C4-2B (cell line): ENCODE data around the gene PIPOX.

Experiments
- H3K27ac ChIP-seq: fragments of 450-650 bp; 2 replicates; pipeline ENCODE4 v1.5.1; 2017
- ZFX ChIP-seq: fragments of 450-650 bp; IDR thresholded peaks from 2 replicates; pipeline ENCODE4 v1.6.1; 2017
- TF ChIP-seq, protein P1 (sequence below): fragments of 450-650 bp; conservative IDR thresholded peaks from 2 replicates; pipeline ENCODE4 v1.5.1; 2017; ENCODE audit warnings: mild to moderate bottlenecking

The PIPOX gene

GRCh38 chr17:29076722-29077121, 33.8 kb downstream of the PIPOX start:
- no peak for TF ChIP-seq ZFX
- TF ChIP-seq, protein P1, sequence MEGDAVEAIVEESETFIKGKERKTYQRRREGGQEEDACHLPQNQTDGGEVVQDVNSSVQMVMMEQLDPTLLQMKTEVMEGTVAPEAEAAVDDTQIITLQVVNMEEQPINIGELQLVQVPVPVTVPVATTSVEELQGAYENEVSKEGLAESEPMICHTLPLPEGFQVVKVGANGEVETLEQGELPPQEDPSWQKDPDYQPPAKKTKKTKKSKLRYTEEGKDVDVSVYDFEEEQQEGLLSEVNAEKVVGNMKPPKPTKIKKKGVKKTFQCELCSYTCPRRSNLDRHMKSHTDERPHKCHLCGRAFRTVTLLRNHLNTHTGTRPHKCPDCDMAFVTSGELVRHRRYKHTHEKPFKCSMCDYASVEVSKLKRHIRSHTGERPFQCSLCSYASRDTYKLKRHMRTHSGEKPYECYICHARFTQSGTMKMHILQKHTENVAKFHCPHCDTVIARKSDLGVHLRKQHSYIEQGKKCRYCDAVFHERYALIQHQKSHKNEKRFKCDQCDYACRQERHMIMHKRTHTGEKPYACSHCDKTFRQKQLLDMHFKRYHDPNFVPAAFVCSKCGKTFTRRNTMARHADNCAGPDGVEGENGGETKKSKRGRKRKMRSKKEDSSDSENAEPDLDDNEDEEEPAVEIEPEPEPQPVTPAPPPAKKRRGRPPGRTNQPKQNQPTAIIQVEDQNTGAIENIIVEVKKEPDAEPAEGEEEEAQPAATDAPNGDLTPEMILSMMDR: no peak
- no peak overlapping the region for H3K27ac ChIP-seq

DNA sequence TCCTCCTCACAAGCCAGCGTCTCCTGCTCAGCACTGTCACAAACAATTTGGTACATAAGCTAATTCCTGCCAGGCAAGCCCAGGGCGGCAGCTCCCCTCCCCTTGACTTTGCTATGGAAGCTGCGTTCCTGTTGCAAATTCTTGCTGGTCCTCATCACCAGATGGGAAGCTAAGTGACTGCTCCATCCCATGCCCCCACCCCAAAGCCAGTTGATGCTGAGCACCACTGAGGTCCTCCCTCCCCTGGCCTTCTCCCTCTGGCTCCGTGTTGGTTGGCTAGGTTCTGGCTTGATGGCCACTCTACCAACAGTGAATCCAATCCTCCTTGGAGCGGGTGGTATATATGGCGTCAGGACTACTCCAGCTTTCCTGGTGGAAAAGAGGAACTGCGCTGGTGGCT, 34.4 kb downstream of the PIPOX start:
- H3K27ac ChIP-seq: no peak overlapping the region
- TF ChIP-seq, protein P1: no peak
- TF ChIP-seq ZFX: no peak

- no peak overlapping the region for H3K27ac ChIP-seq
Measured at GRCh38 chr17:29078183-29079045, 35.5 kb downstream of the PIPOX start.

DNA sequence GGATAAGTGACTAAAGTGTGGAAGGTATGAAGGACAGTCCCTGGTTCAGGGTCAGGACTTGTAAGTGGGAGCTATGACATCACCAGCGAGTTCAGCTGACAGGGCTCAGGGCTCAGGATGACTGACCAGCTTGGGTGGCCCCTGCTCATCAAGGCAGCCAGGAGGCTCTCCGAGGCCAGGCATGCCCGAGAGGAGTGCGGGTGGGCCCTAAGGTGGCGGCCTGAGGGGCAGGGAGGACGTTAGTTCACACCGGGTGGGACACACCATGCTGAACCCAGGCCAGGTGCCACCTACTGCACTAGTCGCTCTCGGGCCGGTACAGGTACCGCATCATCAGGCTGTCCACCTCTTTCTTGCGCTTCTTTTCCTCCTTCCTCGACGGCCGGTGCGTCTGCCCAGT, 36.5 kb downstream of the PIPOX start:
- TF ChIP-seq, protein P1: no peak
- no peak for TF ChIP-seq ZFX

More at GRCh38 chr17:29078183-29079045, 35.5 kb downstream of the PIPOX start:
- no peak for TF ChIP-seq ZFX
- TF ChIP-seq, protein P1: no peak

GRCh38 chr17:29079887-29080286, 36.9 kb downstream of the PIPOX start:
- TF ChIP-seq, protein P1: no peak
- TF ChIP-seq ZFX: no peak
- H3K27ac ChIP-seq: no peak overlapping the region

More for the DNA sequence above, 36.5 kb downstream of the PIPOX start:
- no peak overlapping the region for H3K27ac ChIP-seq

GRCh38 chr17:29080323-29080722, 37.4 kb downstream of the PIPOX start:
- TF ChIP-seq, protein P1: no peak
- H3K27ac ChIP-seq: no peak overlapping the region

GRCh38 chr17:29080965-29081364, 38.0 kb downstream of the PIPOX start:
- TF ChIP-seq, protein P1: no peak
- no peak for TF ChIP-seq ZFX
- H3K27ac ChIP-seq: no peak overlapping the region
